K562 (cell line): ENCODE results near the gene SV2C. TPM values are rescaled to one million over a fixed set of nuclear protein-coding genes. Genes with fewer than 3 reads are reported as not detected.

ENCODE experiments used
- ATAC-seq: fragments of 200-7000 bp; cut with Tn5 transposase; 3 replicates; pipeline ENCODE4 v1.9.1; 2020; ENCODE audit warnings: moderate library complexity
- BruUV-seq: library from RNA; stranded (reverse); fragments of 400-500 nt; replicated peaks from 2 replicates; lab custom pipeline; 2021; lab: Mats Ljungman, UMichigan
- CTCF ChIA-PET: fragments of 300-600 bp; formaldehyde crosslinking; extraction: SDS; loops from one replicate; lab custom pipeline; 2021; ENCODE audit warnings: low intra/inter-chr PET ratio; lab: Yijun Ruan, JAX
- POLR2A ChIA-PET: fragments of 300-600, 350-650 bp; sonication (Branson Sonifier 250); formaldehyde crosslinking; extraction: SDS; loops from one replicate; lab custom pipeline; 2021; ENCODE audit warnings: antibody characterized with exemption, inconsistent platforms; lab: Yijun Ruan, JAX
- DNase-seq, 4 experiments: peaks; one replicate each; pipeline versions ENCODE4 v3.0.0 to v3.0.0-alpha.2; 2011 to 2018; ENCODE audit warnings: low spot score in 3 of 4, mixed read lengths in 3 of 4; ENCODE audit errors: extremely low read depth in 1 of 4
- FAIRE-seq: peaks from 2 replicates; lab custom pipeline; 2011; peaks lifted over from hg19 to GRCh38; lab: Jason Lieb, UNC
- H2AFZ ChIP-seq: 2 replicates; pipeline ENCODE4 v1.6.0; 2011; ENCODE audit warnings: low read depth, low read length, control low read depth, inconsistent platforms
- H3K27ac ChIP-seq: fragments of 200-600 bp; 3 replicates; pipeline ENCODE4 v1.8.0; 2011; ENCODE audit warnings: low read depth, mild to moderate bottlenecking, control low read depth, inconsistent platforms, low read length, moderate library complexity, mixed read lengths; ENCODE audit errors: extremely low read depth
- H3K27me3 ChIP-seq, 2 experiments: fragments of 300-600 bp in 1 of 2; 2 replicates in 1 of 2; 3 replicates in 1 of 2; pipeline versions ENCODE4 v1.6.0 to v1.8.0; 2011; ENCODE audit warnings: inconsistent platforms in 2 of 2, low read length in 2 of 2, mild to moderate bottlenecking in 1 of 2, mixed read lengths in 1 of 2, moderate library complexity in 1 of 2; ENCODE audit not compliant: control insufficient read depth in 2 of 2, insufficient read depth in 2 of 2
- H3K36me3 ChIP-seq: fragments of 300-600 bp; 3 replicates; pipeline ENCODE4 v1.8.0; 2011; ENCODE audit warnings: mild to moderate bottlenecking, low read length, inconsistent platforms; ENCODE audit not compliant: control insufficient read depth, insufficient read depth
- H3K4me1 ChIP-seq, 2 experiments: fragments of 200-600 bp in 1 of 2; replicated peaks in 1 of 2; 2 replicates in 1 of 2; 3 replicates in 1 of 2; pipeline versions ENCODE4 v1.5.1 to v1.8.0; 2011; ENCODE audit warnings: inconsistent platforms in 2 of 2, low read length in 2 of 2, mild to moderate bottlenecking in 1 of 2, mixed read lengths in 1 of 2, moderate library complexity in 1 of 2; ENCODE audit not compliant: control insufficient read depth in 2 of 2, insufficient read depth in 2 of 2
- H3K4me2 ChIP-seq: 2 replicates; pipeline ENCODE4 v1.6.1; 2011; ENCODE audit warnings: low read length, control low read depth, inconsistent platforms, mixed read lengths; ENCODE audit not compliant: insufficient read depth
- H3K4me3 ChIP-seq: fragments of 200-600 bp; sonication (generic), shearing (Covaris generic); 2 replicates; pipeline ENCODE4 v1.5.1; 2016; ENCODE audit warnings: control low read depth, inconsistent platforms
- H3K79me2 ChIP-seq: fragments of 200-600 bp; 3 replicates; pipeline ENCODE4 v1.8.0; 2011; ENCODE audit warnings: low read length, inconsistent platforms; ENCODE audit not compliant: control insufficient read depth, insufficient read depth
- H3K9ac ChIP-seq, 2 experiments: 2 replicates each; pipeline versions ENCODE4 v1.6.0 to v1.6.1; 2011; ENCODE audit warnings: low read depth in 2 of 2, low read length in 2 of 2, control low read depth in 1 of 2, inconsistent platforms in 1 of 2, mild to moderate bottlenecking in 1 of 2, mixed read lengths in 1 of 2; ENCODE audit not compliant: insufficient read depth in 1 of 2
- H3K9me1 ChIP-seq: one replicate; pipeline ENCODE4 v1.6.0; 2011; ENCODE audit warnings: inconsistent platforms, mild to moderate bottlenecking, low read length, moderate library complexity; ENCODE audit not compliant: control insufficient read depth, insufficient read depth
- H3K9me3 ChIP-seq: replicated peaks from 2 replicates; pipeline ENCODE4 v1.5.1; 2011; ENCODE audit warnings: low read depth, low read length, inconsistent platforms; ENCODE audit not compliant: control insufficient read depth, insufficient read depth
- H4K20me1 ChIP-seq: replicated peaks from 2 replicates; pipeline ENCODE4 v1.6.1; 2011; ENCODE audit warnings: low read length, inconsistent platforms, mixed read lengths; ENCODE audit not compliant: control insufficient read depth, insufficient read depth
- BMI1 ChIP-seq: fragments of 150-350 bp; IDR thresholded peaks from 2 replicates; pipeline ENCODE4 v1.6.1; 2014; ENCODE audit warnings: low read length
- BRF1 ChIP-seq: IDR thresholded peaks from 3 replicates; pipeline ENCODE4 v1.6.1; 2011; ENCODE audit warnings: borderline replicate concordance, mild to moderate bottlenecking; ENCODE audit not compliant: insufficient read length; ENCODE audit errors: extremely low read depth
- CUX1 ChIP-seq: fragments of 200-800 bp; sonication (Bioruptor generic); IDR thresholded peaks from 2 replicates; pipeline ENCODE4 v1.6.1; 2016; ENCODE audit warnings: missing genetic modification characterization, missing compliant biosample characterization
- HEY1 ChIP-seq: fragments of 250-450 bp; sonication (Bioruptor Pico); IDR thresholded peaks from 2 replicates; pipeline ENCODE4 v1.5.0; 2020; ENCODE audit warnings: mild to moderate bottlenecking, moderate library complexity, borderline replicate concordance
- HSF4 ChIP-seq: fragments of 250-450 bp; sonication (Bioruptor Pico); IDR thresholded peaks from 2 replicates; pipeline ENCODE4 v2.1.2; 2022; ENCODE audit warnings: mild to moderate bottlenecking, moderate library complexity, borderline replicate concordance
- NR2C1 ChIP-seq, 2 experiments: fragments of 450-650 bp; IDR thresholded peaks; 2 replicates each; pipeline ENCODE4 v1.6.1; 2017; ENCODE audit warnings: mild to moderate bottlenecking in 2 of 2, antibody characterized with exemption in 1 of 2, inconsistent platforms in 1 of 2, missing compliant biosample characterization in 1 of 2, missing genetic modification characterization in 1 of 2
- PHF21A ChIP-seq: fragments of 450-650 bp; IDR thresholded peaks from 2 replicates; pipeline ENCODE4 v1.6.1; 2017; ENCODE audit warnings: low read depth, borderline replicate concordance
- SIN3B ChIP-seq: fragments of 450-650 bp; IDR thresholded peaks from 2 replicates; pipeline ENCODE4 v1.6.1; 2017; ENCODE audit warnings: low read depth, mild to moderate bottlenecking, moderate library complexity
- SMAD4 ChIP-seq: fragments of 250-450 bp; sonication (Bioruptor Pico); conservative IDR thresholded peaks from 2 replicates; pipeline ENCODE4 v1.8.0; 2021; ENCODE audit warnings: inconsistent platforms, mild to moderate bottlenecking, moderate library complexity
- VEZF1 ChIP-seq: fragments of 200-800 bp; sonication (Bioruptor generic); IDR thresholded peaks from 2 replicates; pipeline ENCODE4 v1.6.1; 2017; ENCODE audit warnings: missing genetic modification characterization, missing compliant biosample characterization
- YBX1 ChIP-seq: fragments of 450-650 bp; IDR thresholded peaks from 2 replicates; pipeline ENCODE4 v1.7.1; 2016; ENCODE audit warnings: mild to moderate bottlenecking
- ZNF282 ChIP-seq: sonication (generic); formaldehyde crosslinking; IDR thresholded peaks from 2 replicates; pipeline ENCODE4 v1.8.1; 2023; ENCODE audit warnings: missing genetic modification reagents
- ZNF696 ChIP-seq: fragments of 250-450 bp; sonication (Bioruptor Pico); conservative IDR thresholded peaks from 2 replicates; pipeline ENCODE4 v1.4.0; 2020; ENCODE audit warnings: mild to moderate bottlenecking, moderate library complexity
- WGBS: fragments of 100-300 bp; shearing (Covaris generic); methylation state at CpG from one replicate; pipeline ENCODE4 v1.1.6; 2016; ENCODE audit warnings: low coverage, mixed read lengths; ENCODE audit not compliant: insufficient coverage; ENCODE audit errors: missing lambda C conversion rate; 5-methylcytosine and 5-hydroxymethylcytosine counted together
- in situ Hi-C: fragments of 300-500 bp; cut with MboI; formaldehyde crosslinking; loops from 4 replicates; pipeline ENCODE4 v1.15.0; 2018; ENCODE audit warnings: inconsistent platforms, mixed read lengths
- intact Hi-C: fragments of 100-400 bp; cut with micrococcal nuclease; formaldehyde crosslinking; loops from 2 replicates; pipeline ENCODE4 v1.14.2; 2022
- polyA plus RNA-seq, 8 experiments: library from polyadenylated mRNA; depleted of rRNA in 4 of 8; stranded (reverse) in 5 of 8; unstranded in 3 of 8; fragments of >200 nt; fragmentation: Nextera tagmentation in 2 of 8; fragmentation: Illumina TruSeq in 1 of 8; extraction: Ambion mirVana in 2 of 8; extraction: Trizol in 1 of 8; gene quantifications; 2 replicates each; pipeline versions ENCODE4 v1.2.1 to v1.2.3, GENCODE V29; 2011 to 2014; ENCODE audit warnings: inconsistent platforms in 1 of 8, missing spikeins in 1 of 8
- total RNA-seq, 7 experiments: library from RNA; depleted of rRNA in 6 of 7; stranded (reverse); fragments of >200 nt in 6 of 7; fragmentation: Illumina TruSeq in 2 of 7; extraction: Trizol in 2 of 7; gene quantifications; 2 replicates each; pipeline versions ENCODE4 v1.2.1 to v1.2.3, GENCODE V29; 2011 to 2021; ENCODE audit warnings: low replicate concordance in 1 of 7

The SV2C gene
- total and polyA plus RNA-seq, 9 of the 15 experiments (the other 6 are each of a cell fraction or from before 2014, with no cell fraction given) = 0.05 TPM; not detected in 8

GRCh38 chr5:76113103-76113502 lies 29.9 kb downstream of the SV2C start:
- Histone ChIP-seq H3K4me1 (no peaks in the 10 kb centered on the region), H3K9ac (no peak overlapping the region), H3K27ac (no peak overlapping the region), H3K4me2 (no peak overlapping the region), H3K4me3 (no peak overlapping the region), H4K20me1 (no peaks in the 10 kb centered on the region), H3K9me1 (no peaks in the 10 kb centered on the region)
- no peak for FAIRE-seq
- DNase-seq = no peak
- in situ Hi-C loops = no loop called here
- intact Hi-C loops = no loop called here
- CTCF ChIA-PET = no interaction called here
- TF ChIP-seq ZNF282 (CRISPR knock-in tag) (no peak), SMAD4 (no peak), YBX1 (no peak), BMI1 (no peak), NR2C1 (IDR thresholded peaks at IDR 0.05) (no peak), NR2C1 (tag; IDR thresholded peaks at IDR 0.05) (no peak), CUX1 (CRISPR knock-in tag) (no peak), PHF21A (no peak), BRF1 (no peak), SIN3B (no peak), HSF4 (CRISPR knock-in tag) (no peak), ZNF696 (CRISPR knock-in tag) (no peak), HEY1 (CRISPR knock-in tag) (no peak), VEZF1 (no peak)
- TF ChIP-seq, all 486 proteins: peak for 0
- Histone ChIP-seq H2AFZ (no peak overlapping the region), H3K79me2 (no peaks in the 10 kb centered on the region), H3K9me3 (no peaks in the 10 kb centered on the region), H3K27me3 (peaks cover 0 to 11% of the 10 kb centered on the region in 2 experiments; a peak in 2 of 5 replicates), H3K36me3 (no peaks in the 10 kb centered on the region)
- no TSS peak for BruUV-seq
- POLR2A ChIA-PET = no interaction called here
- WGBS = 1% methylated on average over 4 of the region's 4 CpGs
- no peak for ATAC-seq
